GM12891 (cell line): Measurements from ENCODE around the gene SIM2.

Experiments
- POLR2A ChIP-seq: IDR thresholded peaks from 2 replicates; pipeline ENCODE4 v1.6.1; 2011; ENCODE audit warnings: low read depth, low read length, control low read depth
- POU2F2 ChIP-seq: IDR thresholded peaks from 2 replicates; pipeline ENCODE4 v1.6.1; 2011; ENCODE audit warnings: low read depth, mild to moderate bottlenecking, control low read depth, low read length, moderate library complexity
- SPI1 ChIP-seq: IDR thresholded peaks from 2 replicates; pipeline ENCODE4 v1.6.1; 2011; ENCODE audit warnings: low read depth, low read length, control low read depth
- TAF1 ChIP-seq: IDR thresholded peaks from 2 replicates; pipeline ENCODE4 v1.6.1; 2011; ENCODE audit warnings: low read depth, low read length, control low read depth

DNA sequence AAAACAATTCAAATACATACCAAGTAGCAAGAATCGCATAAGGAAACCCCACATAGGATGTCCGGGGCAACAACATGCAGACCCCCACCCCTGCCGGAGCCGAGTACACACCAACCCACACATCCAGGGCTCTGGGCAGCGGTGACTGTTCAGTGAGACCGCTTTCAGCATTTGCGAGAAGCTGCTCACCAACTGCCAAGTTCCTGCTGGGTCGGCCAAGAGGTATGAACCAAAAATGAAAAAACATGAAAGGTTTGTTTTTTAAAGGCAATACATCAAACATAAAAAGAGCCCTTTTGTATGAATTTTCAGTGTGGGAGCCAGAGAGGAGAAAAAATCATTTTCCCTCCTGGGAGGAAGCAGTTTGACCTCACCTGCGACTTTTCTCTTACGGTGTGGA, 92.3 kb downstream of the SIM2 start:
- no peak for TF ChIP-seq POLR2A
- TF ChIP-seq SPI1 = no peak
- no peak for TF ChIP-seq TAF1
- TF ChIP-seq POU2F2 = no peak
